KG1 (cell line): ENCODE results near the gene PHF19.

ENCODE experiments used
- DNase-seq: peaks from one replicate; lab custom pipeline; 2025; lab: John Stamatoyannopoulos, UW

Gene PHF19

DNA sequence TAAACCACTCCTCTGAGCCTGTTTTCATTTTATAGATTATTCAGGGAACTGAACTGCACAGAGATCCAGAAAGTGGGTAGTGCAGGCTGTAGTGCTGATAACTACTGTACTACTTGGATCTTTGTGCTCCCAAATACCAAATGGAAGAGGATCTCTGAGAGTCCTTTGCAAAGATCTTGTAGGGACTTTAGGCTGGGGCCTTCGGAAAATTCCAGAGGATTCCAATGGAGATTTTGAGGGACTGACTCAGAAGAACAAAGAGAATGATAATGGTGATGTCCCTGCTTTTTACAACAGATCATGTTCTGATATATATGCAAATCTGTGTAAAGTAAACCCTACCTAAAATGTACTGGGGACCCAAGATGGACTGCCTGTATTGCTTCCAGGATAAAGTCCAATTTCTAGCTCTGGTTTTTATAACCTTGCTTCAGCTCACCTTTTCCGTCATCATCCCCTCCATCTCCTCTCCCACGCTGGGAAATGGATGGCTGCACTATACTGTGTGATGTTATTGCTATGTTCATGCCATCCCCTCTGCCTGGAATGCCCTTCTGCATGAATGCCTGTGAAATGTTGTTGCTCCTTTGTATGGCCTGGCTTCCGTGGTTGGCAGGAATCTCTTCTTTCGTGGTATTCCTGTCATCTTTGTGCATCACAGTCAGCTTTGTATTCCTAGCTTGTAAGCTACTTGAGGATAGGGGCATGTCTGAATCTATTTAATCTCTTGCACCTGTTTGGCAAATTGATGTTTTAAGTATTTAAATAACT is 24.6 kb downstream of the PHF19 start:
- no peak for DNase-seq

DNA sequence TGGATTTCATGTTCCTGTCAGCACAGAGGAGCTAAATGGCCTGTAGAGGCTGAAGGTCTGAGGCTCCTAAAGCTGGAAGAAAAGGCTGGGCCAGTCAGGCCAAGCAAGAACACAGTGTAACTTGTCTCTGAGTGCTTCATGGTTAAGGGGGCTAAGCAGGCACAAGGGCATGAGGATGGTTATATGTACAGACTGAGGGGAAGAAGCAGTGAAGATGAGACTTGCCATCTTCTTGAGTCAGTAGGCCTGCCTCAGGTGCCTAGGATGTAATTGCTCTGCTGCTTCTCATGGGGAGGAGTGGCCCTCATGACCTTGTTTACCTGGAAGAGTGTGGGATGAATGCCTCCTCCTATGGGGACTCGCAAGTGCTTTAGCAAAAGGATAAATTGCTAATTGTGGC is 25.5 kb downstream of the PHF19 start:
- DNase-seq: no peak

DNA sequence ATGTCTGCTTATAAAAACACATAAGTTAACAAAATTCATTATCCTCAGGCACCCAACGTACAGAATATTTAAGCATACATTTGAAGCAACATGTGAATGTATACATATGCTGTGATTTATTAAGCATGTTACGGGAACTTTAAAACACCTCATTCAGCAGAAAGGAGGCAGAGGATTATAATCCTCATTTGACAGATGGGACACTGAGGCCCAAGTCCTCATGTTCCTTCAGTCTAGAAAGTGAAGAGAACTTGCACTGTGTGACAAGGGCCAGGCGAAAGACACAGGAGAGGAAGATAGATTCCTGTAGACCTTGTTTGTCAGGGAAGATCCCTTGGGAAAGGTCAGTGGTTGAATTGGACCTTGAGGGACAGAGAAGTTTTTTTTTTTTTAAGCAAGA is 26.7 kb downstream of the PHF19 start:
- DNase-seq: no peak

DNA sequence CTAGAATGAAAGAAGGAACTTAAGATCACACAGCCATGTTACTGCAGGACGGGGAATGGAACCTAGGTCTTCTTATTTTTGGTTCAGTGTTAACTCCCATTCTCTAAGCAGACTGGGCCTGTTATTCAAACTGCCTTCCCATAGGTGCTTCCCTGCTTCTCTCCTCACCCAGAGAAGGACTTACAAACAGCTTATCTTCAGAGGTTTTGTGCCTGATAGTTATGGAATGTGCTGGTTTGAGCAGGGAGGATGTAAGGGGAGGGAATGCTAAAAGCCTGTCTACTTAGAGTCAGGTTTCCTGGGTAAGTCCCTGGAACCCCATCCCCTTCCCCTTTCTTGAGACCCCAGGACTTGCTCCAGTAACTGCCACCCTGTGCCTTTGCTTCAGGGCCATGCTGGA is 30.1 kb downstream of the PHF19 start:
- no peak for DNase-seq

DNA sequence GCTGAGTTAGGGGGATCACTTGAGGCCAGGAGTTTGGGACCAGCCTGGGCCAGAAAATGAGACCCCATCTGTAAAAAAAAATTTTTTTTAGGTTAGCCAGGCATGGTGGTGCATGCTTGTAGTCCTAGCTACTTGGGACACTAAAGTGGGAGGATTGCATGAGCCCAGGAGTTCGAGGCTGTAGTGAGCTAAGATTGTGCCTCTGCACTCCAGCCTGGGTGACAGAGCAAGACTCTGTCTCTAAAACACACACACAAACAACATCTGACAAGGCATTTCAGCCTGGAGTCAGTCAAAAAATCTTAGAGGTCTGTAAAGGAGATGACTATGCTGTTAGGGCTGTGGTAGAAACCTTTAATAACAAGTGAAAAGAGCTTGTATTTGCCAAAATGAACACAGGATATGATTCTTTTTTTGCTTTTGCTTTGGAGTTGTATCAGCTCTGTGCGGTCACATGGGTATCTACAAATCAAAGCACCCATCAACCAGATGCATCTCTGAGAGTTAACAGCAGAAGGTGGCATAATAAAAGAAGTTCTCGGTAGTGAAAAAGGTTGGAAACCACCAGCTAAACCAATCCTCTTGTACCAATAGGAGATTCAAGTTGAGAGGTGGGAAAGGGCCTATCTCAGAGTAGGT is 30.6 kb downstream of the PHF19 start:
- no peak for DNase-seq

DNA sequence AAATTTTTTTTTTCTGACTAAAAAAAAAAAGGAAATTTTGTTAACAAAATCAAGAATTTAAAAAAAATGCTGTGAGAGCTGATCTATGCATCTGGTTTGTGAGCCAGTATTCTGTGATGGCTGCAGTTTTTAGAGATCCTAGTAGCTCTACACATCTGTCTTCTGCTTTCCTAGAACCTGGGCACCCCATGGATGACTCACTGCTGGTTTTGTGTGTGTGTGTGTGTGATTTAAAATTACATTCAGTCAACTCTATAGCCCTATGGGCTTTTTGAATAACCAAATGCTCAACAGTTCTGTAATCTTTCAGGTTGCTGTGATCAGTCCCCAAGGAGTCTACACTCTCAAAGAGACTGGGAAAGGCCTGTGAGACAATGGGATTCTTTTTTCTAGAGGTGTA is 31.7 kb downstream of the PHF19 start:
- no peak for DNase-seq

DNA sequence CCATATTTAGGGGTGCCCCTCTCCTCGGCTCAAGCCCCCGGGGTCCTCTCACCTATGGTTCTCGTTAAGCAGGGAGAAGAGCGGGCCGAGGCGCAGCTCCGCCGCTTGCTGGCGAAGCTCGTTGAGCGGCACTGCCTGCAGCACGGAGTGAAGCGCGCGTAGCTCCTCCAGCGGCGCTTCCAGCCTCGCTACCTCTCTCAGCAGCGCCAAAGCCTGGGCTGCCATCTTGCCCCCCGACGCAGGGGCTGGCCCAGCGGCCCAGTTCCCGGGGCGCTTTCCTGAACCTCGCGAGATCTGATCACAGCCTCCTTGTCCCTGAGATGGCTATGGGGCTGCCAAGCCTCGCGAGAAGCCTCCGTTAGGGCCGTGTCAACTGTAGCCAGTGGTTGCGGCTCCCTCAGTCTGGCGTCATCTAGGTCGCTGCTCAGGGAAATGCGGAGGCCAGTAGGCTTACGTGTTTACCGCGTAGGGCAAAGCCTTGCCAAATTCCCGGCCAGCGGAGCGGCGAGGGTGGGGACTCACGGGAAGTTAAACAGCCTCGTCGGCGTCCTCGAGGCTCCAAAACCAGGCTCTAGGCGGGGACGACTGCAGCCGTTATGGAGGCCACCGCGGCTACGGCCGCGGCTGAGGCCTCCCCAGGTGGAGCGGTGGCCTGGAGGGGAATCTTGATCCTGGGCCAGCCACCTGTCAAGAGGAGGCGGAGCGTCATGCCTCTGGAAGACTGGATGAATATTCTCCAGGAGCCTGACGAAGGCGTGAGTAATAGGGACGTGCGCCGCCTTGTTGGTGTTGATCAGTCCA is 34.1 kb downstream of the PHF19 start, which contains the start of gene PSMD5:
Gene PSMD5, minus strand, starts transcription at position 238 of the 801 bp plus-strand sequence. Its CDS starts 13 bp downstream, at position 225.
- peak; percentile 96 for DNase-seq

DNA sequence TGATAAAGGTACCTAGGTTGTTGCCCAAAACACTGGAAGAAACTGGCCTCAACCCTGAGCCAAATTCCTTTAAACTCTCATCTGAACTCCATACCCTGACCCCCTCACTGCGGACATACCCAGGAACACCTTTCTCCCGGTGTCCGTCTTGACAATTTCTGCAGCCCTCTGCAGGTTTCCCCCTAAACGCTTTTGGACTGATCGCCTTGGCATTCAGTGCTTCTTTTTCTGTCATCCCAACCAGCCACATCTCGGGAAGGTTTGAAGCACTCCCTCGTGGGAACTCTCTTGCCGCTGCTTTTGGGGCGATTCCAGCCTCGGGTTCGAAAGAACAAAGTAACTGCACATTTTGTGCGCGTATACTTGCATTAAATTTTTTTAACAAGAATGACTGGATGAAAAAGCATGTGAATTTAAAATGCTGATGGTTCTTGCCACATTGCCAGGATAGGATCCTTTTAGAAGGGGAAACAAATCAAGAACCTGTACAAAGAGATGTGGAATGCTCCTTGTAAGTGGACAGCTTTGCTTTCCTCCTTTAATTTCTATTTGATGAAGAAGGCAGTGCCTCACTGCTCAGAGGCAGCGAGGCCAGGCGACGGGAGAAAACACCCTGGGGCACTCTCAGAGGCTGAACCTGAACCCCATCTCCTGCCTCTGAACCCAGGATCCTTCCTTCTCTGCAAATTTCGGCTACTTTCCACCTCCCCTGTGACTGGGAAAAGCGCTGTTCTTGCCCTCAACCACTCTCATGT is 34.9 kb downstream of the PHF19 start:
- no peak for DNase-seq

DNA sequence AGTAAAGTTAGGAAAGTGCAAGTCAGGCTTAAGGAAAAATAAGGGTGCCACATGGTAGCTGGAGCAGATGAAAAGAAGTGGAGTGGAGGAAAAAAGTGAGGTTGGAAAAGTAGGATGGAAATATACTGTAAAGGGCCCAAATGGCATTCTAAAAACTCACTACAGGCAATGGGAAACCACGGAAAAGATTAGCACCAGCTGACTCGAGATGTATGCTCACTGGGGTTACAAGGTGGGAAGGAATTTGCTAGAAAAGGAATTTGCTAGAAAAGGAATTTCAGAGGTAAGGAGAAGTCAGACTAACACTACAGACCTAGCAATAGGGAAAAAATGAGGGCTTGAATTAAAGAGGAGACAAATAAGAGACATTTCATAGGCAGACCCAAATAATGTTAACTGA is 37.8 kb downstream of the PHF19 start:
- no peak for DNase-seq

DNA sequence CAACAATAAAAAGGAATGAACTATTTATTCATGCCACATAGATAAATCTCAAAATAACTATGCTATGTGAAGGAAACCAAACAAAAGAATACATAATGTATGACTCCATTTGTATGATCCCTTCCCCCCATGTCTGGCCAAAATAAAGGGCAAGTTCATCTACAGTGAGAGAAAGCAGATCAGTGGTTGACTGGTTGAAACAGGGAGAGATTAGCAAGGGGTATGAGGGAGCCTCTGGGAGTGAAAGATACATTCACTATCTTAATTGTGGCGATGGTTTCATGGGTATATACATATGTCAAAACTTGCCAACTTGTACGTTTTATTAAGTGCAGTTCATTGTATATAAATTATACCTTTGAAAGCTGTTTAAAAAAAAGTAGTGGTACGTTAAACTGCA is 39.1 kb downstream of the PHF19 start:
- DNase-seq: no peak

DNA sequence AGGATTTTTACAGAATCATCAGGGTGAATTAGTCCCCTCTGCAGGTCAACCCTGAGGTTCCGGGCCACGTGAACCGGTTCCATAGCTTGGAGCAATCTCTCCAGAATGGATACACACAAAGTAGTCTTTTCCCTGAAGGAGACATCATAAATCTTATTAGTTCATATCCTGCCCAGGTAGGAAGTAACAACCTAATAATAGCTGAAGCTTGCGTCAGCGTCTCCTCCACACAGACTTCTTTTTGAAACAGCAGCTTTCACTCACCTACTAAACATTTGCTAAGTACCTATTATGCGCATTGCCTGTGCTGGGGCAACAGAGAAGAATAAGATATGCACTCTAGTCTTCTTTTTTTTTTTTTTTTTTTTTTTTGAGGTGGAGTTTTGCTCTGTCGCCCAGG is 43.7 kb downstream of the PHF19 start:
- no peak for DNase-seq

DNA sequence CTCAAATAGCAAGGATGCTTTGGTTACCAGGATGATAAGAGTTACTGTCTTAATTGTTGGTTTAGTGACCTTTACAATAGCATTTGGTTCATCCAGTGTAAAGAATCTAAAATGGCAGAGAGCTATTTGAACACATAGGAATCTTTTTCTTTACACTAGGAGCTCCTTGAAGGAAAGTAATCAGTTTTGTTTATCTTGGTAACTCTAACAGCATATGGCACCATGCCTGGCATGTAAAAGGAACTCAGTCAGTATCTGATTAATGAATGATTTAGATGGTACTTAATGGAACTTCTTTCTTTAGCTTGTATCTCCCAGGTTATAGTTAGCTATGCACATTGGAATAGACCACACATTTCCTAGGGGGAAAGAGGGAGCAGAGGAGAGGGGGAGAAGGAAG is 44.2 kb downstream of the PHF19 start:
- no peak for DNase-seq

DNA sequence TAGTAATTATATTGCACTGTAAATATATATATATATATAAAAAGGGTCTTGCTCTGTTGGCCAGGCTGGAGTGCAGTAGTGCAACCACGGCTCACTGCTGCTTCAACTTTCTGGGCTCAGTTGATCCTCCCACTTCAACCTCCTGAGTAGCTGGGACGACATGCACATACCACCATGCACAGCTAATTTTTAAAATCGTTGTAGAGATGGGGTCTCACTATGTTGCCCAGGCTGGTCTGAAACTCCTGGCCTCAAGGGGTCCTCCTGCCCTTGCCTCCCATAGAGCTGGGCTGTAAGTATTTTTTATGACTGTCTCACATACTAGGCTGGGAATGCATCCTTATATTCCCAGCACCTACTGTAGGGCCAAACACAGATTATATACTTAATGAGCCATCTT is 46.1 kb downstream of the PHF19 start:
- DNase-seq: no peak

DNA sequence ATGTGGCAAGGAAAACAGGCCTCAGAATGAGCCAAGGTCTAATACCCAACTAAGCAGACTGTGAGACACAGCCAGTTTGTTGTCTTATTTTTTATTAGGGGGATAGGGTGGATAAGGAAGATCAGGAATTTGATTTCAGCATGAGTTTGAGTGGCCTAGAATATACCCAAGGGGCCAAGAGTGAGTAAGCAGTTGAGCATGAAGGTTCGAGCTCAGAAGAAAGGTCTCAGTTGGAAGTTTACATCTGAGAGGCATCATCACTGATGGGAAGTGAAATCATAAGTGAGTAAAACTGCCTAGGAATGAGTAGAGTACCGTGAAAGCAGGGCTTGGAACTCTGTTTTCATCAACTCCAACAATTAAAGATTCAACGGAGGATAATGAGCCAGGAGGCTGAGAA is 46.8 kb downstream of the PHF19 start:
- no peak for DNase-seq

DNA sequence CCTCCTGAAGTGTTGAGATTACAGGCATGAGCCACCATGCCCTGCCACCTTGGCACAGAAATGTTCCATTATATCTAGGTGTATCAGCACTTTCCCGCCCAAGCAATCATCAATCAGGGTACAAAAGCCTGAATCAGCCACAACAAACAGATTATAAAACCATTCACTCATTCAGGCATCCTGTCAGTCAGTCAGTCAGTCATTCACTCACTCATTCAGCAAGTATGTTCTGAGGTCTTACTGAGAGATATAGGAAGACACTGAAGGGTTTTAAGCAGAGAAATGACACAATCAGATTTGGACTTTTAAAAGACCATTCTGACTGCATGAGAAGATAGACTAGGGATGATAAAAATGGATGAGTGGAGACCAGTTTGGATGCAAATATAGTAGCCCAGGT is 47.3 kb downstream of the PHF19 start:
- DNase-seq: no peak

DNA sequence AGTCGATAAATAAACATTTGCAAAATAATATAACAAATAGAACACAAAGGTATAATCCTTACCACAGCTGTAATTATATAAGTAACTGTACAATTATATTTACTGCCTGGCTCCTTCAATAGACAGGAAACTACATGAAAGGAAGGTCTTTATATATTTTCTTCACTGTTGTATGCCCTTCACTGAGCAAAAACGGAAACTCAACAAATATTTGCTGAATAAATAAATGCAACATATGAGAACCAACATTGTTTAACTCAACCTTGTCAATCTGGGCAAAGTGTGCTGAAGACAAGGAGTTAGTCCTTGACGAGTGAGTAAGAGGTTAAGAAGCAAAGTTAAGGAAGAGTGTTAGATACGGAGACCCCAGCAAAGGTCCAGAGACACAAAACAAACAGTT is 56.9 kb downstream of the PHF19 start:
- DNase-seq: no peak

DNA sequence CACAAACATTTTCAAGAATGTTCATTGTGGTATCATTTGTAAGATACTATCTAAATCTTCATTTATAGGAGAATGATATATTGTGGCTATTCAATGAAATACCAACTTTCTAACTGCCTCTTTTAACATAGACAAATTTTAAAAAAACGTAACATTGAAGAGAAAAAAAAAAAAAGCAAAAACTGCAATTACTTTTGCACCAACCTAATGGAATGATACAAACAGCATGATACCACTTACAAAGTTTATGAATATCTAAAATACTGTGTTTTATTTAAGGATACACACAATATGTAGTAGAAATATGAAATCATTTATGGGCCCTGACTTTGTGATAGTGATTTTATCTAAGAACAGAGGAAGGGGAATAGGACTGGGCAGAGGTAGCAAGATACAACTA is 58.4 kb downstream of the PHF19 start:
- no peak for DNase-seq

DNA sequence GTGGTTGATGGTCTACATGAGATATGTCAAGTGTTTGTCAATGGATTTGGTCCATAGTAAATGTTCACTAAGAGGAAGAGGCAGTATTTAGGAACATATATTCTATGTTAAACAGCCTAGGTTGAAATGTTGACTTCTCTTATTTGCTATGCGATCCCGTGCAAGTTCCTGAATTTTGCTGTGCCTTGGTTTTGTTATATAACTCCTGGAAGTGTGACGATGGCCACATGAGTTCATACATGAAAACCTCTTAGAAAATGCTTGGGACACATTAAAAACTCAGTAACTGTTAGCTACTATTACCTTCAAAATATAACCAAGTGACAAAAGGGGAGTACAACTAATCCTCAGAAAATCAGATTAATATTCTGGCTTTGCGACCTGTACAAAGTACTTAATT is 61.9 kb downstream of the PHF19 start:
- DNase-seq: no peak

DNA sequence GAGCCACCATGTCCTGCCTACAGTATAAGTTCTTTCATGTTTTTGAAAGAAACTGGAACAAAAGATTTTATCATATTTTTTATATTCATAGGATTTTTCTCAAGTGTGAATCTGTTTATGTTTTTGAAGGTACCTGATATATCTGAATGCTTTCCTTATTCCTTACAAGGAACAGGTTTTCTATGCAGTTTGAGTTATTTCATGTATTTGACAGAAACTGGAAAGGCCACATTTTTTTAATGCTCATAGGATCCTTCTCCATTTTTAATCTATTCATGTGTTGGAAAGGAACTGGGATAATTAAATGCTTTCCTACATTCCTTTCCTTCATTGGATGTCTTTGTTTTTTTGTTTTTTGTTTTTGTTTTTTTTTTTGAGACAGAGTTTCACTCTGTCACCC is 68.1 kb downstream of the PHF19 start:
- DNase-seq: no peak

DNA sequence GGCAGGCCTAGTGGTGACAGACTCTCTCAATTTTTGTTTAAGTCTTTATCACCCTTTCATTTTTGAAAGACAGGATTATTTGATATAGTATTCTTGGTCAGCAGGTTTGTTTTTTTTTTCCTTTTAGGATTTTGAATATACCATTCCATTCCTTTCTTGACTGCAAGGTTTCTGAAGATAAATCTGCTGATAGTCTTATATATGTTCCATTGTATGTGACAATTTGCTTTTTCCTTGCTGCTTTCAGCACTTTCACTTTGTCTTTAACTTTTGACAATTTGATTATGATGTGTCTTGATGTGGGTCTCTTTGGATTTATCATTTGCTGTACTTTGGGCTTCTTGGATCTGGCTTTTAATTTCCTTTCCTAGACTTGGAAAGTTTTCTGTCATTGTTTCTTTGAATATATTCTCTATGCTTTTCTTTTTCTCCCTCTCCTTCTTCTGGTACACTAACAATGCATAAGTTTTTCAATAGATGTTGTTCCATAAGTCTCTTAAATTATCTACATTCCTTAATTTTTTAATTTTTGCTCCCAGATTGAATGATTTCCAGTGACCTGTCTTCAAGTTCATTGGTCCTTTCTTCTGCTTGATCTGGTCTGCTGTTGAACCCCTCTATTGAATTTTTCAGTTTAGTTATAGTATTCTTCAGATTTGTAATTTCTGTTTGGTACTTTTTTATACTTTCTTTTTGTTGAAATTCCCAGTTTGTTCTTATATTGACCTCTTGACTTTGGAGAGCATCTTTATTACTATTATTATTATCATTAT is 69.2 kb downstream of the PHF19 start:
- DNase-seq: no peak
